Measurements from ENCODE around the gene DHRS9.

DNA sequence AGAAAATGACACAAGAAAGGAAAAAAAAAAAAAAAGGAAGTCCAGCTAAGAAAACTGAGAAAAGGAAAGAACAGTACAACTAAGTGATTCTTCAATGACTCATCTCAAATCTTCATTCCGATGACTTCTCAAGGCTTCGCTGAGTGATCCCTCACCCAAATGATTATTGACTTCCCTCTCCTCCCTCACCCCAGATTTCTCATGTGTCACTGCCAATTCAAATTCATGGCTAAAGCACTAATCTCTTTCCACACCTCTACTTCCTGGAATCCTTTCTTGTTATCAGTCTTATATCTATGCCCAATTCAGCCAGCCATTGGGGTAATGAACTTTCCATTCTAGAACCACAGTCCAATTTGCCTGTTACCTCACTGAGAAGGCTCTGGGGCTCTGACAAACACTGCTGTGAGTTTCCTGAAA is 31.0 kb upstream of the DHRS9 start:
- no peak for TF ChIP-seq POLR2A (IDR thresholded peaks at IDR 0.05)
- TF ChIP-seq, protein P1, sequence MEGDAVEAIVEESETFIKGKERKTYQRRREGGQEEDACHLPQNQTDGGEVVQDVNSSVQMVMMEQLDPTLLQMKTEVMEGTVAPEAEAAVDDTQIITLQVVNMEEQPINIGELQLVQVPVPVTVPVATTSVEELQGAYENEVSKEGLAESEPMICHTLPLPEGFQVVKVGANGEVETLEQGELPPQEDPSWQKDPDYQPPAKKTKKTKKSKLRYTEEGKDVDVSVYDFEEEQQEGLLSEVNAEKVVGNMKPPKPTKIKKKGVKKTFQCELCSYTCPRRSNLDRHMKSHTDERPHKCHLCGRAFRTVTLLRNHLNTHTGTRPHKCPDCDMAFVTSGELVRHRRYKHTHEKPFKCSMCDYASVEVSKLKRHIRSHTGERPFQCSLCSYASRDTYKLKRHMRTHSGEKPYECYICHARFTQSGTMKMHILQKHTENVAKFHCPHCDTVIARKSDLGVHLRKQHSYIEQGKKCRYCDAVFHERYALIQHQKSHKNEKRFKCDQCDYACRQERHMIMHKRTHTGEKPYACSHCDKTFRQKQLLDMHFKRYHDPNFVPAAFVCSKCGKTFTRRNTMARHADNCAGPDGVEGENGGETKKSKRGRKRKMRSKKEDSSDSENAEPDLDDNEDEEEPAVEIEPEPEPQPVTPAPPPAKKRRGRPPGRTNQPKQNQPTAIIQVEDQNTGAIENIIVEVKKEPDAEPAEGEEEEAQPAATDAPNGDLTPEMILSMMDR (IDR thresholded peaks at IDR 0.05) = no peak
